Astrocyte (in vitro differentiated cells and primary cell): ENCODE results near the gene UBL7. TPM values are rescaled to one million over a fixed set of nuclear protein-coding genes. Genes with fewer than 3 reads are reported as not detected.

Source experiments
- DNase-seq: peaks from one replicate; pipeline ENCODE4 v3.0.0-alpha.2; 2010; ENCODE audit warnings: low read depth
- FAIRE-seq: peaks from 2 replicates; lab custom pipeline; 2011; peaks lifted over from hg19 to GRCh38; lab: Jason Lieb, UNC
- H2AFZ ChIP-seq: 2 replicates; pipeline ENCODE4 v1.6.0; 2012; ENCODE audit warnings: low read depth, low read length, inconsistent platforms
- H3K27ac ChIP-seq: 2 replicates; pipeline ENCODE4 v1.5.1; 2011; ENCODE audit warnings: low read depth, low read length, inconsistent platforms
- H3K27me3 ChIP-seq: 2 replicates; pipeline ENCODE4 v1.6.0; 2011; ENCODE audit warnings: low read length, inconsistent platforms; ENCODE audit not compliant: insufficient read depth
- H3K36me3 ChIP-seq: 2 replicates; pipeline ENCODE4 v1.5.1; 2011; ENCODE audit warnings: low read length, inconsistent platforms; ENCODE audit not compliant: insufficient read depth
- H3K4me1 ChIP-seq: 2 replicates; pipeline ENCODE4 v1.5.1; 2011; ENCODE audit warnings: low read length, inconsistent platforms; ENCODE audit not compliant: insufficient read depth
- H3K4me2 ChIP-seq: 2 replicates; pipeline ENCODE4 v1.6.0; 2012; ENCODE audit warnings: low read length, inconsistent platforms
- H3K4me3 ChIP-seq: 2 replicates; pipeline ENCODE4 v1.5.1; 2011; ENCODE audit warnings: low read depth, mild to moderate bottlenecking, low read length, inconsistent platforms; ENCODE audit not compliant: insufficient read depth
- H3K79me2 ChIP-seq: 2 replicates; pipeline ENCODE4 v1.6.0; 2012; ENCODE audit warnings: mild to moderate bottlenecking, low read length, inconsistent platforms; ENCODE audit not compliant: insufficient read depth
- H3K9ac ChIP-seq: 2 replicates; pipeline ENCODE4 v1.6.0; 2012; ENCODE audit warnings: mild to moderate bottlenecking, low read length, inconsistent platforms
- H3K9me3 ChIP-seq: 2 replicates; pipeline ENCODE4 v1.5.1; 2012; ENCODE audit warnings: low read depth, mild to moderate bottlenecking, low read length, inconsistent platforms; ENCODE audit not compliant: insufficient read depth
- H4K20me1 ChIP-seq: 2 replicates; pipeline ENCODE4 v1.6.0; 2012; ENCODE audit warnings: low read length, inconsistent platforms; ENCODE audit not compliant: insufficient read depth
- H3K27ac Mint-ChIP-seq: one replicate; pipeline ENCODE4 v1.8.0; 2021; ENCODE audit warnings: mild to moderate bottlenecking, mixed read lengths; ENCODE audit not compliant: unreplicated experiment
- H3K27me3 Mint-ChIP-seq: one replicate; pipeline ENCODE4 v1.8.0; 2021; ENCODE audit warnings: low read depth, mixed read lengths; ENCODE audit not compliant: unreplicated experiment
- H3K36me3 Mint-ChIP-seq: one replicate; pipeline ENCODE4 v1.8.0; 2021; ENCODE audit warnings: low read depth, mixed read lengths; ENCODE audit not compliant: unreplicated experiment
- H3K4me1 Mint-ChIP-seq: one replicate; pipeline ENCODE4 v1.8.0; 2021; ENCODE audit warnings: low read depth, mixed read lengths; ENCODE audit not compliant: unreplicated experiment
- H3K4me3 Mint-ChIP-seq: one replicate; pipeline ENCODE4 v1.8.0; 2021; ENCODE audit warnings: mild to moderate bottlenecking, moderate library complexity, mixed read lengths; ENCODE audit not compliant: unreplicated experiment
- H3K9me3 Mint-ChIP-seq: one replicate; pipeline ENCODE4 v1.8.0; 2021; ENCODE audit warnings: mild to moderate bottlenecking, mixed read lengths; ENCODE audit not compliant: unreplicated experiment
- CTCF ChIP-seq: IDR thresholded peaks from 2 replicates; pipeline ENCODE4 v1.5.1; 2011; ENCODE audit warnings: low read depth, mild to moderate bottlenecking, inconsistent platforms, low read length, moderate library complexity; ENCODE audit not compliant: insufficient read depth
- EZH2 ChIP-seq: IDR thresholded peaks from 2 replicates; pipeline ENCODE4 v1.6.1; 2012; ENCODE audit warnings: mild to moderate bottlenecking, low read length, inconsistent platforms; ENCODE audit not compliant: insufficient read depth
- total RNA-seq: library from RNA; stranded (reverse); gene quantifications from 2 replicates; pipeline ENCODE4 v1.2.1, GENCODE V29; 2021

The UBL7 gene
- total RNA-seq, 1 donor from 2014 or later: 40.9 TPM

- FAIRE-seq: no peak
- Histone ChIP-seq H3K4me3 (no peak overlapping the region), H4K20me1 (no peaks in the 10 kb centered on the region), H3K4me2 (peak overlapping the region; percentile 45), H2AFZ (no peak overlapping the region), H3K27ac (peak overlapping the region; percentile 20), H3K79me2 (no peaks in the 10 kb centered on the region), H3K27me3 (no peaks in the 10 kb centered on the region), H3K9ac (peak overlapping the region; percentile 2), H3K9me3 (no peaks in the 10 kb centered on the region), H3K4me1 (peaks cover 85% of the 10 kb centered on the region), H3K36me3 (no peaks in the 10 kb centered on the region)
- H3K4me3 Mint-ChIP-seq: no peak overlapping the region
- peaks cover 2% of the 10 kb centered on the region for H3K36me3 Mint-ChIP-seq
- DNase-seq: no peak
- no peak overlapping the region for H3K27ac Mint-ChIP-seq
- peaks cover under 1% of the 10 kb centered on the region for H3K9me3 Mint-ChIP-seq
- no peak for TF ChIP-seq CTCF
- no peak for TF ChIP-seq EZH2
- no peaks in the 10 kb centered on the region for H3K27me3 Mint-ChIP-seq
- peaks cover 43% of the 10 kb centered on the region for H3K4me1 Mint-ChIP-seq
Measured at GRCh38 chr15:74403588-74403919, 57.4 kb downstream of the UBL7 start.

- no peaks in the 10 kb centered on the region for H4K20me1 ChIP-seq
- H3K27me3 ChIP-seq: no peaks in the 10 kb centered on the region
- no peak overlapping the region for H3K4me3 ChIP-seq
- peaks cover 85% of the 10 kb centered on the region for H3K4me1 ChIP-seq
- no peaks in the 10 kb centered on the region for H3K79me2 ChIP-seq
- DNase-seq: no peak
- Mint-ChIP-seq H3K9me3 (peaks cover 2% of the 10 kb centered on the region), H3K36me3 (no peaks in the 10 kb centered on the region), H3K4me3 (no peak overlapping the region), H3K4me1 (peaks cover 43% of the 10 kb centered on the region), H3K27me3 (no peaks in the 10 kb centered on the region), H3K27ac (no peak overlapping the region)
- H3K4me2 ChIP-seq: no peak overlapping the region
- no peak for TF ChIP-seq CTCF
- TF ChIP-seq EZH2: no peak
- no peak overlapping the region for H2AFZ ChIP-seq
- H3K27ac ChIP-seq: no peak overlapping the region
- no peaks in the 10 kb centered on the region for H3K9me3 ChIP-seq
- no peak for FAIRE-seq
- peak overlapping the region; percentile 2 for H3K9ac ChIP-seq
- H3K36me3 ChIP-seq: no peaks in the 10 kb centered on the region
Measured at GRCh38 chr15:74402873-74403587, 57.9 kb downstream of the UBL7 start.

- Mint-ChIP-seq H3K9me3 (peaks cover 2% of the 10 kb centered on the region), H3K4me1 (peaks cover 38% of the 10 kb centered on the region), H3K27ac (no peak overlapping the region), H3K4me3 (no peak overlapping the region), H3K36me3 (no peaks in the 10 kb centered on the region), H3K27me3 (no peaks in the 10 kb centered on the region)
- DNase-seq: no peak
- Histone ChIP-seq H3K27me3 (no peaks in the 10 kb centered on the region), H3K27ac (no peak overlapping the region), H3K79me2 (no peaks in the 10 kb centered on the region), H3K36me3 (no peaks in the 10 kb centered on the region), H3K4me1 (peaks cover 85% of the 10 kb centered on the region), H3K4me3 (no peak overlapping the region), H3K4me2 (no peak overlapping the region), H4K20me1 (no peaks in the 10 kb centered on the region), H3K9ac (no peak overlapping the region), H3K9me3 (no peaks in the 10 kb centered on the region), H2AFZ (no peak overlapping the region)
- TF ChIP-seq EZH2 (no peak), CTCF (no peak)
- FAIRE-seq: no peak
Measured at GRCh38 chr15:74402337-74402841, 58.6 kb downstream of the UBL7 start.
